GM19025 (cell line): ENCODE measurements around the gene SCOC.

Experiments used
- ATAC-seq: cut with Tn5 transposase; IDR thresholded peaks from one replicate; pipeline ENCODE4 v1.9.1; 2021; ENCODE audit warnings: mild to moderate bottlenecking, low read depth, moderate library complexity; ENCODE audit not compliant: unreplicated experiment

The SCOC gene

GRCh38 chr4:140373328-140374129 is at the start of gene SCOC:
Gene SCOC, plus strand, starts transcription at chr4:140373646. Its CDS starts 5,525 bp downstream, at chr4:140379171.
- peak; percentile 92 for ATAC-seq

- no peak for ATAC-seq
Observed at GRCh38 chr4:140326395-140326993, 47.0 kb upstream of the SCOC start.

GRCh38 chr4:140330311-140330900 is 43.0 kb upstream of the SCOC start:
- no peak for ATAC-seq

- ATAC-seq, result no peak
Observed at GRCh38 chr4:140331245-140331644, 42.2 kb upstream of the SCOC start.

- no peak for ATAC-seq
Observed at GRCh38 chr4:140331876-140332275, 41.6 kb upstream of the SCOC start.

- ATAC-seq, result no peak
Observed at GRCh38 chr4:140332734-140333133, 40.7 kb upstream of the SCOC start.

- no peak for ATAC-seq
Observed at GRCh38 chr4:140333523-140333922, 39.9 kb upstream of the SCOC start.

GRCh38 chr4:140335076-140335475 is 38.4 kb upstream of the SCOC start:
- ATAC-seq, result no peak

GRCh38 chr4:140336730-140337129 is 36.7 kb upstream of the SCOC start:
- ATAC-seq, result no peak

- ATAC-seq, result no peak
Observed at GRCh38 chr4:140342620-140343019, 30.8 kb upstream of the SCOC start.

- peak; percentile 85 for ATAC-seq
Observed at GRCh38 chr4:140343303-140343702, 30.1 kb upstream of the SCOC start.

- ATAC-seq, result no peak
Observed at GRCh38 chr4:140344101-140344500, 29.3 kb upstream of the SCOC start.

GRCh38 chr4:140344621-140345020 is 28.8 kb upstream of the SCOC start:
- ATAC-seq, result no peak

- ATAC-seq, result no peak
Observed at GRCh38 chr4:140346136-140346535, 27.3 kb upstream of the SCOC start.

GRCh38 chr4:140349816-140350215 is 23.6 kb upstream of the SCOC start:
- ATAC-seq, result no peak

GRCh38 chr4:140351093-140352075 is 22.1 kb upstream of the SCOC start:
- ATAC-seq, result no peak

GRCh38 chr4:140353786-140354185 is 19.7 kb upstream of the SCOC start:
- ATAC-seq, result no peak

- no peak for ATAC-seq
Observed at GRCh38 chr4:140355288-140355687, 18.2 kb upstream of the SCOC start.

GRCh38 chr4:140357868-140358267 is 15.6 kb upstream of the SCOC start:
- no peak for ATAC-seq

GRCh38 chr4:140358281-140358680 is 15.2 kb upstream of the SCOC start:
- no peak for ATAC-seq
